ENCODE measurements around the gene POLA2. TPM values are rescaled to one million over a fixed set of nuclear protein-coding genes. Genes with fewer than 3 reads are reported as not detected.

POLA2 gene
- total and polyA plus RNA-seq, 9 of the 15 experiments (the other 6 are each of a cell fraction or from before 2014, with no cell fraction given), result 2.7 to 134 (median 44.4) TPM

DNA sequence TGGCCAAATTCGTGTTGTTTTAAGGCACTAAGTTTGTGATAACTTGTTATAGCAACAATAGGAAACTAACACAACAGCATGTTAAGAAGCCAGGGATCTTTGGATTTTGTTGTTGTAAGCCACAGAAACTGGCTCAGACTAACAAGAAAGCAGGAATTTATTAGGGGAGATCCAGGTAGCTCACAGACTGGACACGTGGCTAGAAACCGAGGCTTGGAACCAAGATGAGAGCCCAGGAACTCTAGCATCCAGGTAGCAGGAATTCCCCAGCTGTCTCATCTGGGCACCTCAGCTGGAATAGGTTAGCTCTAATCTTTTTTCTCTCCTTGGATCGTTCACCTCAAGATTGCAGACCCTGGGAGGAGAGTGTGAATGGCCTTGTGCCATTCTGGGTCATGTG, 24.9 kb downstream of the POLA2 start:
- Histone ChIP-seq H3K27ac (ENCODE audit: extremely low read depth, low read depth, low read length) (no peak overlapping the region), H3K27me3 (ENCODE audit: control insufficient read depth in 2 of 2, insufficient read depth in 2 of 2, low read length in 2 of 2) (no peaks in the 10 kb centered on the region), H3K79me2 (ENCODE audit: control insufficient read depth, insufficient read depth, low read length) (no peaks in the 10 kb centered on the region), H4K20me1 (replicated peaks; ENCODE audit: control insufficient read depth, insufficient read depth, low read length) (no peaks in the 10 kb centered on the region), H3K9me3 (replicated peaks; ENCODE audit: control insufficient read depth, insufficient read depth, low read depth, low read length) (no peaks in the 10 kb centered on the region), H3K36me3 (ENCODE audit: control insufficient read depth, insufficient read depth, low read length) (peaks cover 97% of the 10 kb centered on the region), H2AFZ (ENCODE audit: low read depth, low read length) (no peak overlapping the region), H3K9ac (ENCODE audit: insufficient read depth in 1 of 2, low read depth in 2 of 2, low read length in 2 of 2) (no peak overlapping the region), H3K4me2 (ENCODE audit: insufficient read depth, low read length) (no peak overlapping the region), H3K4me3 (no peak overlapping the region), H3K4me1 (replicated peaks in 1 of 2; ENCODE audit: control insufficient read depth in 2 of 2, insufficient read depth in 2 of 2, low read length in 2 of 2) (peaks cover 1 to 14% of the 10 kb centered on the region in 2 experiments; a peak in 4 of 5 replicates), H3K9me1 (ENCODE audit: control insufficient read depth, insufficient read depth, low read length) (no peaks in the 10 kb centered on the region)
- BruUV-seq (replicated peaks), result no TSS peak
- ChIA-PET POLR2A (interaction anchor here (0.9 to 3.1 kb wide), 5 partner anchors 9 to 137 kb away, joined by 3 to 17 read pairs (median 4); no protein-coding TSS in a partner anchor), CTCF (ENCODE audit: low intra/inter-chr PET ratio) (interaction anchor here (1.0 kb wide), 1 partner anchor 28 kb away, joined by 7 read pairs; no protein-coding TSS in a partner anchor)
- in situ Hi-C loops (cut with MboI) (no loop called here), intact Hi-C loops (cut with micrococcal nuclease) (no loop called here)
- no peak for ATAC-seq
- no peak for DNase-seq (ENCODE audit: extremely low read depth in 1 of 4, low spot score in 3 of 4)
- no peak for TF ChIP-seq TRIM24 (IDR thresholded peaks at IDR 0.05)
- no peak for TF ChIP-seq ZC3H11A (IDR thresholded peaks at IDR 0.05; ENCODE audit: low read depth, low read length)
- 74% methylated on average over 4 of the region's 4 CpGs for WGBS (ENCODE audit: insufficient coverage, low coverage, missing lambda C conversion rate)
- FAIRE-seq, result no peak

DNA sequence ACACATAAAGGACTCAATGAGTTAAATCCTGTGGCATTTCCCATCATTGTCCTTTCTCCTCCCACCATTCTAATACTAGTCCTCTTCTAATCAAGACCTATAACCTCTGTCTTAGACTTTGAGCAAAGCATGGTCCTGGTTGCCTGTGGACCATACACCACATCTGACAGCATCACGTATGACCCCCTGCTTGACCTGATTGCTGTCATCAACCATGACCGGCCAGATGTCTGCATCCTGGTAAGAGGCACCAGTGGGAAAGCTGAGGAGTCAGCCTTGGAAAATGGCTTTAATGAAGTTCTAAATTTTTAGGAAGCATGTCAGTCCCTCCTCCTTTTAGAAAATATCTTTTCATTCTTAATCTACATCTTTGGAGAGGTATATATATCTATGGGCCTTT, 25.8 kb downstream of the POLA2 start:
- BruUV-seq (replicated peaks), result no TSS peak
- ATAC-seq (no peak), FAIRE-seq (no peak), DNase-seq (ENCODE audit: extremely low read depth in 1 of 4, low spot score in 3 of 4) (no peak)
- H3K27ac ChIP-seq (ENCODE audit: extremely low read depth, low read depth, low read length), result no peak overlapping the region
- H3K9me3 ChIP-seq (replicated peaks; ENCODE audit: control insufficient read depth, insufficient read depth, low read depth, low read length), result no peaks in the 10 kb centered on the region
- no peaks in the 10 kb centered on the region for H4K20me1 ChIP-seq (replicated peaks; ENCODE audit: control insufficient read depth, insufficient read depth, low read length)
- H3K9ac ChIP-seq (ENCODE audit: insufficient read depth in 1 of 2, low read depth in 2 of 2, low read length in 2 of 2), result no peak overlapping the region
- in situ Hi-C loops (cut with MboI) (no loop called here), intact Hi-C loops (cut with micrococcal nuclease) (no loop called here)
- H2AFZ ChIP-seq (ENCODE audit: low read depth, low read length), result no peak overlapping the region
- no peak overlapping the region for H3K4me3 ChIP-seq
- 100% methylated on average over 2 of the region's 2 CpGs for WGBS (ENCODE audit: insufficient coverage, low coverage, missing lambda C conversion rate)
- CTCF ChIA-PET (ENCODE audit: low intra/inter-chr PET ratio), result interaction anchor here (0.6 kb wide), 1 partner anchor 229 kb away, joined by 4 read pairs; no protein-coding TSS in a partner anchor
- H3K27me3 ChIP-seq (ENCODE audit: control insufficient read depth in 2 of 2, insufficient read depth in 2 of 2, low read length in 2 of 2), result no peaks in the 10 kb centered on the region
- POLR2A ChIA-PET, result interaction anchor here (2.3 to 3.1 kb wide), 2 partner anchors 10 to 12 kb away, joined by 6 to 17 read pairs; no protein-coding TSS in a partner anchor
- H3K4me2 ChIP-seq (ENCODE audit: insufficient read depth, low read length), result no peak overlapping the region
- H3K36me3 ChIP-seq (ENCODE audit: control insufficient read depth, insufficient read depth, low read length), result peaks cover 96% of the 10 kb centered on the region
- no peaks in the 10 kb centered on the region for H3K79me2 ChIP-seq (ENCODE audit: control insufficient read depth, insufficient read depth, low read length)
- no peaks in the 10 kb centered on the region for H3K9me1 ChIP-seq (ENCODE audit: control insufficient read depth, insufficient read depth, low read length)
- H3K4me1 ChIP-seq (replicated peaks in 1 of 2; ENCODE audit: control insufficient read depth in 2 of 2, insufficient read depth in 2 of 2, low read length in 2 of 2), result peaks cover 2 to 20% of the 10 kb centered on the region in 2 experiments; a peak in 4 of 5 replicates
- TF ChIP-seq ELF2 (CRISPR knock-in tag; IDR thresholded peaks at IDR 0.05) (no peak), TEAD4 (IDR thresholded peaks at IDR 0.05; ENCODE audit: low read length) (no peak), TEAD4 (CRISPR knock-in tag; IDR thresholded peaks at IDR 0.05; ENCODE audit: borderline replicate concordance) (no peak), GABPA (tag; conservative IDR thresholded peaks at IDR 0.05; ENCODE audit: low read depth) (no peak), ZNF79 (CRISPR knock-in tag; IDR thresholded peaks at IDR 0.05; ENCODE audit: low read depth) (no peak), PPARD (CRISPR knock-in tag; IDR thresholded peaks at IDR 0.05) (no peak), NR4A1 (CRISPR knock-in tag; IDR thresholded peaks at IDR 0.05) (no peak), NR4A1 (tag; IDR thresholded peaks at IDR 0.05) (no peak), ATF1 (CRISPR knock-in tag; IDR thresholded peaks at IDR 0.05) (no peak), ATF1 (tag; IDR thresholded peaks at IDR 0.05) (no peak), NCOA6 (IDR thresholded peaks at IDR 0.05) (no peak), CBFA2T3 (IDR thresholded peaks at IDR 0.05) (no peak), NEUROD1 (IDR thresholded peaks at IDR 0.05; ENCODE audit: borderline replicate concordance, low read depth, low read length, partially characterized antibody) (no peak), ETV1 (tag; conservative IDR thresholded peaks at IDR 0.05; ENCODE audit: low read depth) (no peak), MCM2 (IDR thresholded peaks at IDR 0.05; ENCODE audit: low read depth) (no peak), IFI16 (CRISPR knock-in tag; IDR thresholded peaks at IDR 0.05) (no peak)
- TF ChIP-seq, protein P1, sequence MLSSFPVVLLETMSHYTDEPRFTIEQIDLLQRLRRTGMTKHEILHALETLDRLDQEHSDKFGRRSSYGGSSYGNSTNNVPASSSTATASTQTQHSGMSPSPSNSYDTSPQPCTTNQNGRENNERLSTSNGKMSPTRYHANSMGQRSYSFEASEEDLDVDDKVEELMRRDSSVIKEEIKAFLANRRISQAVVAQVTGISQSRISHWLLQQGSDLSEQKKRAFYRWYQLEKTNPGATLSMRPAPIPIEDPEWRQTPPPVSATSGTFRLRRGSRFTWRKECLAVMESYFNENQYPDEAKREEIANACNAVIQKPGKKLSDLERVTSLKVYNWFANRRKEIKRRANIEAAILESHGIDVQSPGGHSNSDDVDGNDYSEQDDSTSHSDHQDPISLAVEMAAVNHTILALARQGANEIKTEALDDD (IDR thresholded peaks at IDR 0.05), result no peak
